ENCODE results near the gene ANGEL2. TPM values are rescaled to one million over a fixed set of nuclear protein-coding genes. Genes with fewer than 3 reads are reported as not detected.

Gene ANGEL2
- total and polyA plus RNA-seq, 2 of the 4 experiments (the other 2 are of a cell fraction): 13.4 to 44.1 TPM

DNA sequence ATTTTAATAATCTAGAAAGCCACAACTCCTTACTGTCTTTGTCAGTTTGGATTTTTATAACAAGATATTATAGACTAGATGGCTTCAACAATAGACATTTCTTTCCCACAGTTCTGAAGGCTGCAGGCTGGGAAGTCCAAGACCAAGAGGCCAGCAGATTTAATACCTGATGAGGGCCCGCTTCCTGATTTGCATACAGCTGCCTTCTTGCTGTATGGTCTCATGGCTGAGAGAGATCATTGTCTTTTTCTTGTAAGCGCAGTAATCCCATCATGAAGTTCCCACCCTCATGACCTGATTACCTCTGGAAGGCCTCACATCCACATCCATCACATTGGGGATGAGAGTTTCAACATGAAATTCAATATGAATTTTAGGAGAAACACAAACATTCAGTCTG is 45.2 kb upstream of the ANGEL2 start:
- no peak for TF ChIP-seq MAFK (IDR thresholded peaks at IDR 0.05; ENCODE audit: low read depth, low read length)
- TF ChIP-seq SMC3 (IDR thresholded peaks at IDR 0.05; ENCODE audit: low read depth, low read length): no peak
- TF ChIP-seq USF2 (IDR thresholded peaks at IDR 0.05; ENCODE audit: low read depth, low read length): no peak
- no peak for TF ChIP-seq ELK1 (IDR thresholded peaks at IDR 0.05; ENCODE audit: borderline replicate concordance, low read depth, low read length)
- TF ChIP-seq NFE2L2 (IDR thresholded peaks at IDR 0.05; ENCODE audit: low read depth, low read length): no peak
- no TSS peak for BruUV-seq (replicated peaks)
- no peak overlapping the region for H3K9ac ChIP-seq (ENCODE audit: low read depth, low read length)
- no peak for DNase-seq
- no peaks in the 10 kb centered on the region for H3K9me1 ChIP-seq (ENCODE audit: insufficient read depth, low read length)
- no peak overlapping the region for H3K14ac ChIP-seq (replicated peaks; ENCODE audit: low read depth, low read length)
- H2AK9ac ChIP-seq (replicated peaks; ENCODE audit: low read depth, low read length, poor library complexity): no peak overlapping the region
- H3K4me2 ChIP-seq (ENCODE audit: low read depth, low read length): no peak overlapping the region
- H3K9me3 ChIP-seq (ENCODE audit: control insufficient read depth, insufficient read depth, low read length): no peaks in the 10 kb centered on the region
- in situ Hi-C loops (cut with MboI; ENCODE audit: low sequenced_read_pairs): no loop called here
- ChIA-PET POLR2A (ENCODE audit: unreplicated experiment) (no interaction called here), CTCF (interaction anchor here (0.7 kb wide), 1 partner anchor 52 kb away, joined by 5 read pairs; no protein-coding TSS in a partner anchor)
- no peak overlapping the region for H2AK5ac ChIP-seq (ENCODE audit: low read depth, low read length)
- no peak overlapping the region for H2BK15ac ChIP-seq (ENCODE audit: low read depth, low read length)
- H3K4me1 ChIP-seq (ENCODE audit: control insufficient read depth, insufficient read depth, low read length): no peaks in the 10 kb centered on the region; the same call in 1 of the 2 replicates
- dilution Hi-C loops (cut with HindIII; ENCODE audit: low sequenced_read_pairs, unreplicated experiment): no loop called here
- H4K91ac ChIP-seq (ENCODE audit: insufficient read depth, low read depth, low read length): no peak overlapping the region
- peaks cover 26% of the 10 kb centered on the region for H4K20me1 ChIP-seq (ENCODE audit: insufficient read depth, low read length)
- H2AFZ ChIP-seq (replicated peaks; ENCODE audit: low read length, poor library complexity): no peak overlapping the region
- no peak overlapping the region for H2BK5ac ChIP-seq (ENCODE audit: low read depth, low read length, poor library complexity, severe bottlenecking)
- H3K79me1 ChIP-seq (ENCODE audit: low read depth in 1 of 2, low read length in 2 of 2): peaks cover 12 to 39% of the 10 kb centered on the region in 2 experiments
- H2BK20ac ChIP-seq (ENCODE audit: low read depth, low read length): no peak overlapping the region
- intact Hi-C loops (cut with micrococcal nuclease): no loop called here
- no peak overlapping the region for H3K27ac ChIP-seq (ENCODE audit: insufficient read depth, low read length)
- no peak overlapping the region for H3K23ac ChIP-seq (ENCODE audit: low read depth, low read length)
- H3K36me3 ChIP-seq (ENCODE audit: control insufficient read depth, insufficient read depth, low read length): no peaks in the 10 kb centered on the region
- no peak overlapping the region for H3K4ac ChIP-seq (ENCODE audit: low read depth, low read length)
- no peak overlapping the region for H2BK120ac ChIP-seq (ENCODE audit: low read depth, low read length)
- H3K27me3 ChIP-seq (ENCODE audit: control insufficient read depth, insufficient read depth, low read length): no peaks in the 10 kb centered on the region
- H3K56ac ChIP-seq (ENCODE audit: extremely low read depth, insufficient read depth, low read length): no peak overlapping the region
- H3K18ac ChIP-seq (ENCODE audit: low read depth, low read length): no peak overlapping the region
- no peak overlapping the region for H4K8ac ChIP-seq (ENCODE audit: low read depth in 2 of 2, low read length in 2 of 2)
- ATAC-seq (ENCODE audit: low read depth): no peak
- no CpG with 5 or more reads among the region's 2 CpGs for WGBS, 2 experiments (ENCODE audit: extremely low coverage in 2 of 2, insufficient read length in 1 of 2)
- H3K4me3 ChIP-seq (ENCODE audit: insufficient read depth, low read depth, low read length): no peak overlapping the region
- H4K5ac ChIP-seq (ENCODE audit: low read depth, low read length): no peak overlapping the region
